Parathyroid adenoma (tissue), 2 donors: ENCODE data around the gene SKOR1.

Experiments used
- H2AFZ ChIP-seq: fragments of 300-600 bp; sonication (generic); one replicate; pipeline ENCODE4 v1.7.0; 2017; ENCODE audit warnings: antibody characterized with exemption, mild to moderate bottlenecking
- H3K27ac ChIP-seq: fragments of 300-600 bp; sonication (generic); one replicate; pipeline ENCODE4 v1.7.0; 2017
- H3K27me3 ChIP-seq: fragments of 300-600 bp; sonication (generic); one replicate; pipeline ENCODE4 v1.7.0; 2017; ENCODE audit warnings: low read length; ENCODE audit not compliant: control insufficient read depth, insufficient read depth
- H3K36me3 ChIP-seq: fragments of 300-600 bp; sonication (generic); one replicate; pipeline ENCODE4 v1.7.0; 2017; ENCODE audit warnings: low read length; ENCODE audit not compliant: control insufficient read depth, insufficient read depth
- H3K4me1 ChIP-seq: fragments of 300-600 bp; sonication (generic); one replicate; pipeline ENCODE4 v1.7.0; 2017; ENCODE audit warnings: control low read depth
- H3K4me2 ChIP-seq: fragments of 300-600 bp; sonication (generic); one replicate; pipeline ENCODE4 v1.7.0; 2017; ENCODE audit warnings: low read length
- H3K4me3 ChIP-seq: fragments of 300-600 bp; sonication (generic); one replicate; pipeline ENCODE4 v1.7.0; 2017; ENCODE audit warnings: low read depth, low read length
- H3K79me2 ChIP-seq: fragments of 300-600 bp; sonication (generic); one replicate; pipeline ENCODE4 v1.7.0; 2017; ENCODE audit warnings: control low read depth
- H3K9ac ChIP-seq: fragments of 300-600 bp; sonication (generic); one replicate; pipeline ENCODE4 v1.7.0; 2017; ENCODE audit warnings: mild to moderate bottlenecking
- H3K9me3 ChIP-seq: fragments of 300-600 bp; sonication (generic); one replicate; pipeline ENCODE4 v1.7.0; 2017; ENCODE audit warnings: low read length; ENCODE audit not compliant: control insufficient read depth
- TF ChIP-seq, protein P1 (sequence below): fragments of 300-600 bp; sonication (generic); IDR thresholded peaks from one replicate; pipeline ENCODE4 v1.7.0; 2017; ENCODE audit warnings: antibody characterized with exemption, mild to moderate bottlenecking
- donor health status: primary hyperparathyroidism.

SKOR1 gene

DNA sequence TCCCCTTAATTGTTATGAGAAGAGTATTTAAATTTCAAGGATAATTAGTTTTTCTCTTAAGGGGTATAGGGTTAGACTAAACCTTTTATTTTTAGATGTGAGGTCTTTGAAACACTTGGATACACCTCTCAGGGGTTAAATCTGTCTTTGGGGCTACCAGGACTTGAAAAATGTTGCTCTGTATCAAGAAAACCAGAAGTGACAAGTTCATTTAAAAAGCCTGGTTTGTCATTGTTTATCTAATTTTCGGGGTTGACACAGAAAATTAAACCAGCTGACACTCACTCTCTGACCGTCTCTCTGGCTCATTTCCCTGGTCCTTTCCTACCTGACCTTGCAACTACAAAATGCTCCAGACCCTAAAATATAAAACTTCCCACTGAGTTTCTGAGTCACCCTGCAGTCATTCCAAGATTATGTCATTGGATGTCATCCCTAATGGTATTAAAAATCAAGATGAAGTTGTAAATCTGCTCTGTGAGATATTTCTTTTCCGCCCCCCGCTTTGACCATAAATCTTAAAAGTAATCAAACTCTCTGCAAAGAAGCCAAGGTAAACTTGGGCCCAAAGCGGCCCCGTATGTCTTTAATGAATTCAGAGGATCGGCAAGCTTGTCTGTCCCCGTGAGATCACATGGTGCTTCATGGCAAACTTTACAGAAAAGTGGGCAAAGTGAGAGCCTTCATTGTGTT is 32.9 kb upstream of the SKOR1 start:
- H3K9me3 ChIP-seq: no peaks in the 10 kb centered on the region
- H3K36me3 ChIP-seq: no peaks in the 10 kb centered on the region
- H2AFZ ChIP-seq: no peak overlapping the region
- H3K4me3 ChIP-seq: no peak overlapping the region
- H3K4me2 ChIP-seq: no peak overlapping the region
- H3K4me1 ChIP-seq: no peaks in the 10 kb centered on the region
- H3K79me2 ChIP-seq: no peaks in the 10 kb centered on the region
- H3K27ac ChIP-seq: no peak overlapping the region
- no peaks in the 10 kb centered on the region for H3K27me3 ChIP-seq
- TF ChIP-seq, protein P1, sequence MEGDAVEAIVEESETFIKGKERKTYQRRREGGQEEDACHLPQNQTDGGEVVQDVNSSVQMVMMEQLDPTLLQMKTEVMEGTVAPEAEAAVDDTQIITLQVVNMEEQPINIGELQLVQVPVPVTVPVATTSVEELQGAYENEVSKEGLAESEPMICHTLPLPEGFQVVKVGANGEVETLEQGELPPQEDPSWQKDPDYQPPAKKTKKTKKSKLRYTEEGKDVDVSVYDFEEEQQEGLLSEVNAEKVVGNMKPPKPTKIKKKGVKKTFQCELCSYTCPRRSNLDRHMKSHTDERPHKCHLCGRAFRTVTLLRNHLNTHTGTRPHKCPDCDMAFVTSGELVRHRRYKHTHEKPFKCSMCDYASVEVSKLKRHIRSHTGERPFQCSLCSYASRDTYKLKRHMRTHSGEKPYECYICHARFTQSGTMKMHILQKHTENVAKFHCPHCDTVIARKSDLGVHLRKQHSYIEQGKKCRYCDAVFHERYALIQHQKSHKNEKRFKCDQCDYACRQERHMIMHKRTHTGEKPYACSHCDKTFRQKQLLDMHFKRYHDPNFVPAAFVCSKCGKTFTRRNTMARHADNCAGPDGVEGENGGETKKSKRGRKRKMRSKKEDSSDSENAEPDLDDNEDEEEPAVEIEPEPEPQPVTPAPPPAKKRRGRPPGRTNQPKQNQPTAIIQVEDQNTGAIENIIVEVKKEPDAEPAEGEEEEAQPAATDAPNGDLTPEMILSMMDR: no peak
- no peak overlapping the region for H3K9ac ChIP-seq

DNA sequence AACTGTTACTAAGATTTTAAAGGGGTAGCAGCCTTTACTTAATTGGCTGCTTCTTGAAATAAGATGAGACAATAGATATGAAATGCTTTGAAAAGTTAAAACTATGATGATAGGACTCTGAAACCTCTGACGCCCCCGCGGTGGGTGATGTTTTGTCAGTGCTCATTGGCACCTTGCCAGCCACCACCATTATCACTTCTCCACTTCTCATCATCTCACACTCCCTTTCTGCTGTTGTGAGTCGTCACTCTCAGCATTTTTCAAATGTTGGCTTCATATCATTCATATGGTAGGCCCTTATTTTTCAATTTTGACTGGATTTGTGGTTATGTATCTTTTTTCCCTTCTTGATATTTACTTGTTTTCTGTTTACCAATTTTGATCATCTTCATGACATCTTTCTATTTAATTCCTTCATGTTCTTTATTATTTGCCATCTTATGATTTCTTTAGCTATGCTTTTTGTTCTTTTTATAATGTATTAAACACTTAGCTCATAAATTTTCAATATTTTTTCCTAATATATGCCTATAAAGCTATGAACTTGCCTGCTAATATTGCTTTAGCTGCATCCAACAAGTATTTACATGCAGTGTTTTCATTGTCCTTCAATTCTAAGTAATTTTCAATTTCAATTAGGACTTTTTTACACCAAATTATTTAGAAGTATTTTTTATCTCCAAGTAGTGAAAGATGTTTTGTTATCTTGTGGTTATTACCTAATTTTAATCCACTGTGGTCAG is 30.3 kb upstream of the SKOR1 start:
- Histone ChIP-seq H2AFZ (no peak overlapping the region), H3K27ac (no peak overlapping the region), H3K27me3 (no peaks in the 10 kb centered on the region), H3K9me3 (no peaks in the 10 kb centered on the region), H3K9ac (no peak overlapping the region), H3K4me2 (no peak overlapping the region), H3K79me2 (no peaks in the 10 kb centered on the region), H3K36me3 (no peaks in the 10 kb centered on the region), H3K4me3 (no peak overlapping the region), H3K4me1 (no peaks in the 10 kb centered on the region)
- TF ChIP-seq, protein P1: no peak

DNA sequence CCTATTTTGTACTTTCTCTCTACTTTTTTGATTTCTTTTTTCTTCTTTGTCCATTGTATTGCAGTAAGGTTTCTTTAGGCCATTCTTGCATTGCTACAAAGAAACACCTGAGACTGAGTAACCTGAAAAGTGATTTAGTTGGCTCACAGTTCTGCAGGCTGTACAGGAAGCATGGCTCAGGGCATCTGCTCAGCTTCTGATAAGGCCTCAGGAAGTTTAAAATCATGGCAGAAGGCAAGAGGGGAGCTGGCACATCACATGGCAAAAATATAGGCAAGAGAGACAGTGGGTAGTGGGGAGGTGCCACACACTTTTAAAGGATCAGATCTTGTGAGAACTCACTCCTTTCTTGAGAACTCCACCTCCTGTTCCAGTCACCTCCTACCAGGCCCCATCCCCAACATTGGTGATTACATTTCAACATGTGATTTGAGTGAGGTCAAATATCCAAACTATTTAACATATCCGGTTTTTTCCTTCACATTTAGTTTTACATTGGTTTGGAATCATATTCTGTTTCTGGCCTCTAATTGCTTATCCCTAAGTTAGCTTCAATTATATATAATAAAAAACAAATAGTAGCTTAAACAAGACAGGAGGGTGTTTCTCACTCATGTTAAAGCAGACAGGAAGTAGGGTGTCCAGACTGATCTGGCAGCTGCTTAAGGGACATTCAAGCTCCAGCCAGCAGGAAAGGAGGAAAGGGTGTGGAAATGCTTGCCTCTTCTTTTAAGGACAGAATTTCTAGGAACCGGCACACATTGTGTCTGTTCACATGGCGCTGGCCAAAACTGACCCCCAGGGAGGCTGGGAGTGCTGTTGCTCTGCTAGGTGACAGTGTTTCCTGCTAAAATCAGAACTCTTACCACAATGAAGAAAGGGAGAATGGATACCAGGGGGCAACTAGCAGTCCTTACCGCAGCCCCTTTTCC is 28.8 kb upstream of the SKOR1 start:
- Histone ChIP-seq H3K4me1 (no peaks in the 10 kb centered on the region), H3K36me3 (no peaks in the 10 kb centered on the region), H3K9ac (no peak overlapping the region), H3K9me3 (no peaks in the 10 kb centered on the region), H3K4me3 (no peak overlapping the region), H2AFZ (no peak overlapping the region), H3K4me2 (no peak overlapping the region), H3K27me3 (no peaks in the 10 kb centered on the region), H3K79me2 (no peaks in the 10 kb centered on the region), H3K27ac (no peak overlapping the region)
- TF ChIP-seq, protein P1: no peak

- H3K27me3 ChIP-seq: no peaks in the 10 kb centered on the region
- no peaks in the 10 kb centered on the region for H3K79me2 ChIP-seq
- H2AFZ ChIP-seq: no peak overlapping the region
- H3K36me3 ChIP-seq: no peaks in the 10 kb centered on the region
- no peak overlapping the region for H3K9ac ChIP-seq
- H3K4me1 ChIP-seq: peaks cover 13% of the 10 kb centered on the region
- H3K4me2 ChIP-seq: no peak overlapping the region
- H3K4me3 ChIP-seq: no peak overlapping the region
- H3K9me3 ChIP-seq: no peaks in the 10 kb centered on the region
- TF ChIP-seq, protein P1: no peak
- H3K27ac ChIP-seq: no peak overlapping the region
Observed at GRCh38 chr15:67799801-67800205, 25.5 kb upstream of the SKOR1 start.
